Measurements from ENCODE around the gene CLOCK.

Gene CLOCK

GRCh38 chr4:55574252-55574651 is 27.5 kb upstream of the CLOCK start:
- no peak for TF ChIP-seq CTCF (IDR thresholded peaks at IDR 0.05; ENCODE audit: control insufficient read depth, insufficient read depth, low read depth, low read length, missing control alignments)
- DNase-seq (ENCODE audit: low read depth): no peak
- H3K4me3 ChIP-seq (ENCODE audit: control insufficient read depth, low read depth, low read length): no peak overlapping the region

- no peak for TF ChIP-seq CTCF (IDR thresholded peaks at IDR 0.05; ENCODE audit: control insufficient read depth, insufficient read depth, low read depth, low read length, missing control alignments)
- DNase-seq (ENCODE audit: low read depth): no peak
- H3K4me3 ChIP-seq (ENCODE audit: control insufficient read depth, low read depth, low read length): no peak overlapping the region
Observed at GRCh38 chr4:55571806-55572205, 25.1 kb upstream of the CLOCK start.

GRCh38 chr4:55568905-55569504 is 22.3 kb upstream of the CLOCK start:
- no peak for TF ChIP-seq CTCF (IDR thresholded peaks at IDR 0.05; ENCODE audit: control insufficient read depth, insufficient read depth, low read depth, low read length, missing control alignments)

GRCh38 chr4:55561889-55562288 is 15.2 kb upstream of the CLOCK start:
- DNase-seq (ENCODE audit: low read depth): no peak
- H3K4me3 ChIP-seq (ENCODE audit: control insufficient read depth, low read depth, low read length): no peak overlapping the region
- no peak for TF ChIP-seq CTCF (IDR thresholded peaks at IDR 0.05; ENCODE audit: control insufficient read depth, insufficient read depth, low read depth, low read length, missing control alignments)

More at GRCh38 chr4:55568905-55569504, 22.3 kb upstream of the CLOCK start:
- no peak for DNase-seq (ENCODE audit: low read depth)
- H3K4me3 ChIP-seq (ENCODE audit: control insufficient read depth, low read depth, low read length): no peak overlapping the region

- H3K4me3 ChIP-seq (ENCODE audit: control insufficient read depth, low read depth, low read length): no peak overlapping the region
- TF ChIP-seq CTCF (IDR thresholded peaks at IDR 0.05; ENCODE audit: control insufficient read depth, insufficient read depth, low read depth, low read length, missing control alignments): no peak
- DNase-seq (ENCODE audit: low read depth): no peak
Observed at GRCh38 chr4:55560096-55560495, 13.4 kb upstream of the CLOCK start.

- peak; percentile 51 for TF ChIP-seq CTCF (IDR thresholded peaks at IDR 0.05; ENCODE audit: control insufficient read depth, insufficient read depth, low read depth, low read length, missing control alignments)
- H3K4me3 ChIP-seq (ENCODE audit: control insufficient read depth, low read depth, low read length): no peak overlapping the region
- no peak for DNase-seq (ENCODE audit: low read depth)
Observed at GRCh38 chr4:55554453-55555030, 7.8 kb upstream of the CLOCK start.
